Activated effector memory CD4-positive, alpha-beta T cell treated with anti-CD3 and anti-CD28 coated beads, Interleukin-2, amount 50 U/mL, for 16 hours (primary cell): ENCODE measurements around the gene AGTRAP.
A peak's percentile ranks its signal among the peaks of the same experiment; 100 is the strongest.

Experiments
- DNase-seq: peaks from one replicate; pipeline ENCODE4 v3.0.0-alpha.2; 2020

The AGTRAP gene, protein sequence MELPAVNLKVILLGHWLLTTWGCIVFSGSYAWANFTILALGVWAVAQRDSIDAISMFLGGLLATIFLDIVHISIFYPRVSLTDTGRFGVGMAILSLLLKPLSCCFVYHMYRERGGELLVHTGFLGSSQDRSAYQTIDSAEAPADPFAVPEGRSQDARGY

DNA sequence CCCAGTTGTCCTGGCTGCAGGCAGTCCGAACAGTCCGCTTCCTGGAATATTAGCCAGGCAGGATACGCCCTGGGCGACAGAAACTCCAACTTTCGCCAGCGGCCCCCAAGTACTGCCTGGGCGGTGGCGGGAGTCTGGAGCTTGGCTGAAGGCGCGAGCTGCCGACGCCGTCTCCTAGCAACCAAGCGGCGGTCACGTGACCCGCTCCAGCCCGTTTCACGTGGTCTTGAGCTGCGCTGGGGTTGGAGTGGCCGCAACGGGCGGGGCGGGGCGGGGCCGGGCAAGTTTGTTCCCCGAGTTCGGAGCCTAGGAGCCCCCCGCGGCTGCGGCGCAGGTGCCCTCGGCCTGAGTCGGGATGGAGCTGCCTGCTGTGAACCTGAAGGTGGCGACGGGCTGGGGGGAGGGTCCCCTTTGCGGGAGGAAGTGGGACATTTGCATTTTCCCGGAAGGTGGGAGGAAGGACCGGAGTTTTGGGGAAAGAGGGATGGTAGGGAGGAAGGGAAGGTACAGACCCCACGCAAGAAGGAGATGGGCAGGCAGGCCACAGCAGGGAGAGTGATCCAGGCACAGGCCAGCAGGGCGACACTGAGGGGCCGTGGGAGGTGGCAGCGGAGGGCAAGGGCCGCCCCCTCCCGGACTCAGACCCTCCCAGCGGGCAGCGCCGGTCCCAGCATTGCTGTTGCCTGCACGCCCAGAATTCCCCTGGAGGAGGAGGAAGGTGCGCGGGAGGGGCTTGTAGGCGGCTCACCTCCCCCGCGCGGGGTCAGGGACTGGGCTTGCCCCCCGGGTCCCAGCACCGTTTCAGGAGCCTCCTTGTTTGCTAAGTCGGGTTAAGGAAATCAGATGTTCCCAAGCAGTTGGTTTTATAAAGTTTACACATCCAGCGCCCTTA lies at the start of gene AGTRAP:
Gene AGTRAP, plus strand, starts transcription at position 283 of the 892 bp plus-strand sequence. Its CDS starts 73 bp downstream, at position 356.
- DNase-seq: peak; percentile 95

DNA sequence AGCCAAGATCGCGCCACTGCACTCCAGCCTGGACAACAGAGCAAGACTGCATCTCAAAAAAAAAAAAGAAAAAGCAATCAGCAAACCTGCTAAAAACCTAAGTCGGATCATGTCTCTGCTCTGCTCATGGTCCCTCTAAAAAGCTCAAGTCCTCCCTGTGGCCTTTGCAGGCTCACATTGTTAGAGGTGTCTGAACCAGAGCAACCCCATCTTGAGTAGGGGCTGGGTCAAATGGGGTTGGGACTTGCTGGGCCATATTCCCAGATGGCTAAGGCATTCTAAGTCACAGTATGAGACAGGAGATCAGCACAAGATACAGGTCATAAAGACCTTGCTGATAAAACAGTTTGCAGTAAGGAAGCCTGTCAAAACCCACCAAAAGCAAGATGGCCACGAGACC lies 47.4 kb upstream of the AGTRAP start:
- DNase-seq: no peak

DNA sequence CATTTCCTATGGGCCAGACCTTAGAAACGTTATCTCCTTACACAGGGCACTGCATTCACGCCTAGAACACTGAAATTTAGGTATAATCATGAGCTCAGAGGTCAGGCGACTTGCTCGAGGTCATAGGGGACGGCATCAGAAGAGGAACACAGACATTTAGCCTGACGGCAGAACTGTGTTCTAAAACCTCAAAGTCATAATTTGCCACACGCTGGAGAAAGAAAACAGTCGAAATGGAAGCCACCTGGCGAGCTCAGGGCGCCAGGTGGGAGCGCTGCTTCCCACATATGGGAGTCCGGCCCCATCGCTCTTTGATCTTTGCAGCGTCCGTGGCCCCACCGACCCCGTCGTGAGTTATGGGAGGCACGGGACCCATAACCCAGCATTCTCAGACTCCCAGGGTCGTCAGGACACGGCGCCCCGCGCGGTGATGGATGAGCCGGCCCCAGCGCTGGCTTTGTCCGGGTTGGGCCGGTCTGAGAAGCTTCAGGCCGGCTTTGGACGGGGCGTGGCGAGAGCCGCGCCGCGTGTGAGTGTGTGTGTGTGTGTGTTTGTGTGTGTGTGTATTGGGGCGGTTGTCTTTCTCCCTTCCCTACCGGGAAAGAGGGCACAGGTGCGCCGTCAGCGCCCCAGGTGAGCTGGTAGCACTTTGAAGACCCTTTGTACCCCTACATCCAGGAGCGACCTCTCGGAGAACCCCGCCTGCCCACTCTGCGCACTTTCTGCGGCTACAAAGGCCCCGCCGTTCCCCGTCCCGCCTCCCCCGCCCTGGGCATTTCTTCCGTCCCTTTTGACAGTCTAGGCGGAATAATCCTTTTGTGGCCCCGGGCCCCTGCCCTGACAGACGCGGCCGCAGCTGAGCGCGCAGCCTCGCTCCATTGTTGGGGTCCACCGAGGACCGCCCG lies 45.3 kb upstream of the AGTRAP start:
- DNase-seq: no peak

DNA sequence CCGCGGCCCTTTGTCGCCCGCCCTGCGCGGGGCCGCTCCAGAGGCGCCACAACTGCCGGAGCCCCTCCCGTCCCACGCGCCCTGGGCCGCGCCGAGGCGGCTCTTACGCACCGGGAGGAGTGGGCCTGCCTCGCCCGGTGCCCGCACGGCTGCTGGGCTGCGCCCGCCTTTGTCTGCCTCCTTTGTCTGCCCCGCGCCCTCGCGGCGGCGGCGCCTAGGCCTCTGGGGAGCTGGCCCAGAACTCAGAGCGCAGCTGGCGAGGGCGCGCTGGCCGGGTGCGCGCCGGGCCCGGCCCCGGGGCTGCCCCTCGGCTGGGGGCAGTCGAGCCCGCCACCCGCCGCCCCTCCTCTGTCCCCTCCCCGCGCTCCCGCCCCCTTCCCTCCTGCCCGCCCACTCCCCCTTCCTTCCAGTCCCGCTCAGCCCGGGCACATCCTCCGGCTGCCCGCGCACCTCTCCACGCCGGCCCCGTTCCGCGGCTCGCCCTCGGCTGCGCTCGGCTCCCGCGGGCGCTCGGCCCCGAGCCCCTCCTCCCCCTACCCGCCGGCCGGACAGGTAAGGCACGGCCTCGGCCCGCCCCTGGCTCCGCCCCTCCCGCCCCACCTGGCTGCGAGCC lies 44.5 kb upstream of the AGTRAP start, which contains the start of gene DRAXIN:
Gene DRAXIN, plus strand, starts transcription at position 409 of the 613 bp plus-strand sequence. CDS start 14,549 bp downstream, outside the sequence.
- DNase-seq: no peak

DNA sequence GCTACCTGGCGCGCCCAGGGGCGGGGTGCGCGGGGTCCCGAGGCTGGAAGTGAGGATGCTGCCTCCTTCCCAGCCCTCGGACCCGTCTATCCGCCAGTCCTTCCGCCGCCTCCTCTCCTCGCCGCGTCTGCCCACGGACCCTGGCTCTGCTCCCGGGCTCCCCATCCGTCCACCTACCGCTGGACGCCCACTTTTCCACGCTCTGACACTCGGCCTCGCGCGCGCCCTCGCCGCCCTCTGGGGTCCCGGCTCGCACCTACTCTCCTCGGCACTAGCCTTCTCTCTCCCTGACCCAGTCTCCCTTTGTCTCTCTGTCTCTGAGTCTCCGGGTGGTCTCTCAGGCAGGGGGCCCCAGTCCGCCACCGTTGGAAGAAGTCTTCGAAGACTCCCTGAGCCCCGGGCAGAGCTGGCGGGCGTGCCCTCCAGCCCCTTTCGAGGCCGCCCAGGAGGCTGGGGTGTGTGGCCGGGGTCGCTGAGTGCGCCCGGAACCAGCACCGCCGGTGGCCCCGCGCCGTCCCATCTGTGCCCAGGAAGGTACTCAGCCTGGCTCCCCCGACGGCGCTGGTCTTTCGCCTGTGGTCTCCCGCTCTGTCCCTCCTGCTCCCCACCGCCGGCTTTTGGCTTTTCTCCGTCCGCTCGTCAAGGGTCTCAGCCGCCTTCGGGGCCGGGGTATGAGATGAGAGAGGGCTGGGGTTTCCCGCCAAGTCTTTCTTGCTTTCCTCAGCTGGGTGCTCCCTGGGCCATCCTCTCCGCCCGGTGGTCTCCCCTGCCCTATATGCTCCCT lies 43.8 kb upstream of the AGTRAP start:
- no peak for DNase-seq

DNA sequence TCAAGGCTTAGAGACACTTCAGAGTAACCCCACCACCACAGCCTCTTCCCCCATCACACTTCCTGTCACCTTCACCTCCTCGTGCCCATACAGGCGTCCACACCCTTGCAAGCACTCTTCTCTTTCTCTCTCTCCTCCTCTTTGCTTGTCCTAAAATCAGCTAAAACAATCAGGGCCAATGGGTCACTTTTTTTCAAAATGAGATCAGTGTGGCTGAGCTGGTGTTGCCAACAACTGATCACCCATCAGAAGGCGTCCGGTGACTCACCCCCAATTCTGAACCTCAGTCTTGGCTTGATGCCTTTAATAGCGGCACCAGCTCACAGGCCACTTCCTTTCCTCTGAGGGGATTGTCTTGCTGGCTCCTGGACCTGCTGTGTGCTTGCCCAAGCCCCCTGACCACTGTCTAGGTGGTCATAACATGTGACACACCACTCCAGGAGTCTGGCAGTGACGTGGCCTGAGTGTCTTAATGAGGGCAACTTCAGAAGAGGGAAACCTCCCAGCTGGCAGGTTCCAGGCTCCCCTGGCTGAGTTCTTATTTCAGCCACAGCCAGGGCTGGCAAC lies 42.8 kb upstream of the AGTRAP start:
- DNase-seq: peak; percentile 72

DNA sequence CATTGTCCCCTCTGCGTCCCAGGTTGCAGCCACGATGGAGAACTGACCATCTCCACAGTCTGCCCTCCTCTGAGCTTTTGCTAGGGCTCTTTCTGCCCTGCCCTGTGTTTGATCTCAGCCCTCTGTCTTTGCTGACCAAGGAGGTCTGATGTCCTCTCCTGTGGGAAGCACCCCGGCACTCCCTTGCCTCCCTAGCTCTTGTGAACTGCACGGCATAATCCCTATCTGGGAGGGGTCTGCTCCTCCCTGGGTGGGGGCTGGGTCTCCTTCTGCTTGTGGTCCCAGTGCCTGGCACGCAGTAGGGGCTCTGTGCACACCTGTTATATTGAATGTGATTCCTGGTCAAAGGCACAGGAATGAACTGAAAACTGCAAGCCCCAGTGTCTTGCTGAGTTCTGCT lies 42.0 kb upstream of the AGTRAP start:
- DNase-seq: no peak

DNA sequence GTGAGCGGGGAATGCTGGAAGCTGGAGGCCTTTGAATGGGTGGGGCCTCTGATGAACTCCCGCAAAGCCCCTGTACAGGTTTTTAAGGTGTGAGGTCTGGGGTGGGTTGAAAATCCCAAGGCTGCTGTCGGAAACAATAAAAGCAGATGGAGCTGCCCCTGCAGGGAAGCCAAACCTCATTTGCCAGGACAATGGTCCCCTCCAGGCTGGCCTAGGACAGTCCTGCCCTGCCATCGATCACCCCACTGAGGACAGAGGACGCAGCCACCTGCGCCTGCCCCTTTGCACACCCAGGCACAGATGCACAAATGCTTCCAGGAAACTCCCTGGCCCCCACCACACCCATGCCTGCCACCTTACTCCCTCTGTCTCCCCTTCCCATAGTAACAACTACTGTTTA lies 40.1 kb upstream of the AGTRAP start:
- no peak for DNase-seq

DNA sequence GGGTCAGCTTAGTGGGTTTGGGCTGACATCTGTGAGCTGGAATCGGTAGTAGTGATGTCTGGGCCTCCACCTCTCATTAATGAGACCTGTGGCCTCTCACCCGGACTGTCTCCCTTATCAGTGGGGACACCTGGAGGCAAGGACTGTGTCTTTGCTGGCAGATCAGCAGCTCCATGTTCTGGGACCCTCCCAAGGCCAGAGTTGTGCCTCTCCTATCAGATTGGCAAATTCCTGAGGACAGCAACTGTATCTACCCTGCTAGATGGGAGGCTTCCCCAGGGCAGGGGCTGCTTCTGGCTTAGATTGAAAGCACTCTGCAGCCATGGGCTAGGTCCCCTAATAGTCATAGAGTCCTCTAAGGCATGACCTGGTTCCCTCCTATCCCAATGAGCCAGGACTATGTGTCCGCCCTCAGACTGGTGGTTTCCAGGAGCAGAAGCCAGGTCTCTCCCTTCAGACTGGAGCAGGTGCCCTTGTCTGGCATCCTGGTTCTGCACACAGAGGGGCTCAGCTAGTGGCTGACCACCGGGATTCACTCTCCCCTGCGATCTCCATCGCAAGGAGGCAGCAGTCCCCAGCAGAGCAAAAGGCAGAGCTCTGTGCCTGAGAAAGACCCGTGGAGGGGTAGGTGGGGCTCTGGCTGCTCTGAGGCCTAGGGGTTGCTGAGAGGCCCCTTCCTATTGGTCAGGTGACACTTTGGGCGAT lies 38.6 kb upstream of the AGTRAP start:
- DNase-seq: no peak

DNA sequence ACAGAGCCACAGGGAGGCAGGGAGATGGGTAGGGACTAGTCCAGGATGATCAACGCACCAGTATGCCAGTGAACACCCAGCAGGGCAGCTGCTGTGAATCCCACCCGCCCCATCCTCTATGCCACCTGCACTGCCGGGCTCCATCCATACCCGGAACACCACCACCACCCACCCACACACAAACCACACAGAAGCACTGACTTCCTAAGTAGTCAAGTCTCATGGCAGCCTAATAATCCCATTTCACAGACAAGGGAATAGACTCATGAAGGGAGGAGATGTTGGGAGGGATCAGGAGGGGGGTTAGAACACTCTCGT lies 38.1 kb upstream of the AGTRAP start:
- DNase-seq: no peak

DNA sequence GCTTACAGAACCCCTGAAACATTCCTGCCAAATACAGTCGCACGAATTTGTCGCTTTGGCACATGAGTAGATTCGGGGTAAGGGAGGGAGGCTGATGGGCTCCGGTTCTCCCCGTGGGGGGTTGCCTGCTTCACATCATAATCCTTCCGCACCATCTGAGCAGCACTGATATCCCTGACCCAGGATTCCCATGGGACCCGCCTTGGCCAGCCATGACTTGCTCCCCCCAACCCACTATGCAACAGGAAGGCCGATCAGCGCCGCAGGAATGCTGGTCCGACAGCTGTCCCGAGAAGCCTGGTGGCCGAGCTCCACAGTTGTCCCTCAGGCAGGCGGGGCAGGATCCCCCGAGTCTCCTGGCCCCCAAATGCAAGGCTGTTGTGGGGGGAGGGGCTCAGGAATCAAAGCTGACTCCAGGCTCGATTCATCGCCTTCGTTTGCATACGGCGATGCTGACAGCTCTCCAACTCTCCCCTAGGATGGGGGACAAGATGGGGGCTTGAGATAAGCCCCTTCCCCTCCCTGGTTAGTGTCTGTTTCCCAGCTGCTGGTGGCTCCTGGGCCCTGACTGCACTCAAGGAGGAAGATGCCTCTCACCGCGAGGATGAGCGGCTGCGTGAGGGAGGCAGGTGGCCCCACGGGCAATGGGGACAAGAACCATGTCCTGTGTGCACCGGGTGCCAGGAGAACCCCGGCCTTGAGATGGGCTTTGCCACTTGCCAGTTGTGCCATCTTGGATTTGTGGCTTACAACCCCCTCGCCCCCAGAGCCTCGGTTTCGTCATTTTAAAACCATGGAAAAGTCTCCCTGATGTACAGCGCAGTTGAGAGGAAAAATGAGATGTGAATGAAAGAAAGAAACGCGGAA lies 35.1 kb upstream of the AGTRAP start:
- no peak for DNase-seq

DNA sequence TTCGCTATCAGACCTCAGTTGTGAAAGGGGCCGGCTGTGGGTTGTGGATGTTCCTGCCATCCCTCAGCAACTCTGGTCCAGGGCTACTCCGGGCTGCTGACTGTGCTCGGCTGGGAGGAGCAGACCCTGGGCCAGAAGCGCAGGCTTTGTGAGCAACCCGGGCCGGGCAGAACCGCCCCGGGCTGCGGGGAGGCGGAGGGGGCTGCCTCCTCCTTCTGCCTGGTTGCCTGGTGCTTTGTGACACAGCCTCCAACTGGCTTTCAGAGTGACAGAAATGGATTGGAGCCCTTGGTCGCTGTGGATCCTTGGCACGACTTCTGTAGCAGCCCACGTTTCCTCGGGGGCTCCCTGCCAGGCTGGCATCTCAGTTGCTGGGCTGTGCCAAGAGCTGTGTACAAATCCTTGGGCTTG lies 34.4 kb upstream of the AGTRAP start:
- no peak for DNase-seq

DNA sequence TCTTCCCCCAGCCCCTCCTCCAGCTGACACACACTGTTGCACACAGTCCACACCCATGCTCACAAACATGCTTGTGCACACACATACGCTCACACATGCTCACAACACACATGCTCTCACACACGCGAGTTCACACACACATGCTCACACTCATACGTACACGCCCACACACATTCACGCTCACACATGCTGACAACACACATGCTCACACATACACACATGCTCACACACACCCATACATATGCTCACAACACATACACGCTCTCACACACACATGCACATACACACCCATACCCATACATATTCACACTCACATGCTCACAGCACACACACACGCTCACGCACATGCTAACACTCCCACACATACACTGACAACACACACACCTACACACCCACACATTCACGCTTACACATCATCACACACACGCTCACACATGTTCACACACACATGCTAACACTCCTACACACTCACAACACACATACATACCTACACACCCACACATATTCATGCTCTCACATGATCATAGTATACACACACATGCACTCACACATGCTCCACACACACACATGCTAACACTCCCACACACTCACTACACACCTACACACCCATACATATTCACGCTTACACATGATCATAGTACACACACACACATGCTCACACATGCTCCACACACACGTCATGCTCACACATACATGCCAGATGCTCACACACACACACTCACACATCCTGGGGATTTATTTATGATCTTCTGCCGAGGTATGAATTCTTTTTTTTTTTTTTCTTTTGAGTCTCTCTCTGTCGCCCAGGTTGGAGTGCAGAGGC lies 33.7 kb upstream of the AGTRAP start:
- no peak for DNase-seq

DNA sequence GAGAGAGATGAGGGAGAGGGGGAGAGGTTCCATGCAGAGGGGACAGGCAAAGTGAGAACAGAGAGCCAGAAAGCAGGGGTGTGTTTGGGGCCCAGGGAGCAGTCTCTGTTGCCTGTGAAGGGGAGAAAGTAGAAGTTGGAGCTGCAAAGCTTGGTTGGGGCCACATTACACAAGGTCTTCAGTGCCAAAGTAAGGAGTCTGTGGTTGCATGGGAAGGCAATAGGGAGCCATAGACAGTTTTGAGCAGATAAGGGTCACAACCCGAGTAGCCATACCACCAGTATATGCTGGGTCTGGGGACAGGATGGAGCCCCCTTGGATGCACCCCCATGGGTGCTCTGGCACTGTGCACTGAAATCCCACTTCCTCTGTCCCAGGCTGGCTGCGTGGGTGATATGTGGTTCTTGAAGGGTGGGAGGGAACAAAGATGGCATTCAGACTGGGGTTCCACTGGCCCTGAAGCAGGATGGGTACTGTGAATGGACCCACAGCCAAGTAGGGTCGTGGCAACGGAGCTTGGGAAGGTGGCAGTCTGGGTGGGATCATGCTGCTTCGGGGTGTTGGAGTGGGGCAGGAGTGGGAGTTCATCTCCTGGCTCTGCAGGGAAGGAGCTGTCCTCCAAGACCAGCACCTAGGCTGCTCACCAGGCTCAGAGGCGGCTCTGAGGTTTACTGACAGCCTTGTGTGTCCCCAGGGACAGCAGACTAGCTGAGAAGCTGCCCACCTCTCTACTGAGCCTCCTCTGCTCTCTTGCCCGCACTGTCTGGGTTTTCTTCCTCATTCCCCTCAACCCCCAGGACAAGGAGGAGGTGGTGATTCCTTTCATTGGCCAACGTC lies 32.4 kb upstream of the AGTRAP start:
- no peak for DNase-seq

DNA sequence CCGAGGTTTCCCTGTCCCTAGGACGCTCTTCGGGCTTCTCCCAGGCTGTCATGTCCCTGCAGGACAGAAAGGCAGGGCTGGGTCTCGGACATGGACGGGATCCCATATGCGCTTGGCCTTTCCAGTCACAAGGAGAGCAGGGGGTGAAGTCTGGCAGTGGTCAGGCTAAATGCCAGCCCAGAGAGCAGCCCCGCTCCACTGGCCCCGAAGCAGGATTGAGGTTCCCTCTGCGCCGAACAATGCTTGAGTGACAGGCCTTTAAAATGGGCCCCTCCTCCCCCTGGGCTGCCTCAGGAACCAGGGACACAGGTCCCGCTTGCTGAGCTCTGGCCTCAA lies 31.8 kb upstream of the AGTRAP start:
- no peak for DNase-seq

DNA sequence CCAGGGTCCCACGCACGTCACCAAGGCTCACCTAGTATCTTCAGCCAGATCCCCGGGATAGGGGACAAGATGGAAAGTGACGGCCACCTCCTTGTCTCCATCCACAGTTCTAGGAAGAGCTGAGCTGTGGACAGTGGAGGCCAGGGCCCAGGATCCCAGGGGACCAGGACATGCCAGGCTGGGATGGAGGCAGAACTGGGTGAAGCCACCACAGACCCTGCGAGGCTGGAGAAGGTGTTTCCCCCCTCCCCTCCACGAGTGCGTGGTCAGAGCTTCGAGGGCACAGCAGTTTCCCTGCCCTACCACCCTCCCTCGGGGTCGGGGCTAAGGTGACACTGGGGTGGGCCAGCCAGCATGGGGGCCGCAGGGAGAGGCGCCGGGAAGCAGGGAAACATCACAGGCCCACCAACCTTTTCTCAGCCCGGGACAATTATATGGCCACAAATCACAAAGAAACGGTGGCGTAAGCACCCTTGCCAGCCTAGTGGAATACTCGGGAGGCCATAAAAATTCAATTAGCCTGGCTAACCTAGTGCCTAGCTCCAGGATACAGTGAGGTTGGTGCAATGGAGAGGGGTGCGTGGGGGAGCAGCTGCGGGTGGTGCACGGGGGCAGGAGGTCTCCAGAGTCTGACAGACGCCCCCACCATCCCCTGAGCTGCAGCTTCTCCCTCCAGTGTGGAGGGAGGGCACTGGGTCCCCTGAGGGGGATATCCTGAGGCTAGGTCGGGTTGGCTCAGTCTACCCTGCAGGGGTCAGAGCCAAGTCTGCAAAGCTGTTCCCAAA lies 31.1 kb upstream of the AGTRAP start:
- no peak for DNase-seq

DNA sequence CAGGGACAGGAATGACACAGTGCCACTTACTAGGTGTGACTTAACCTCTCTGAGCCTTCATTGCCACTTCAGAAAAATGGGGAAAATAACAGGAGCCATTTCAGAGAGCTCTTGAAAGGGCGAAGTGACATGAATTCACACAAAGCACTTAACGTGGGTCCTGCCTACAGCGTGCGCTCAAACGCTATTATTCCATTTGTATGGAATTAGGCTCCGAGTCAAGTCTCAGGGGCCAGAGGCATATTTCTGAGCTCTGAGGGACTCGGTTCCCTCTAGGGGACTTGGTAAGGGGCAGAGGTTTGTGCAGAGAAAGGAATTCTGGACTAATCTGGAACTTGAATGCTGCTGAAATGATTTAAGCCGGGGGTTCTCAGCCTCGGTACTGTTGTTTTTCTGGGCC lies 30.3 kb upstream of the AGTRAP start:
- no peak for DNase-seq

DNA sequence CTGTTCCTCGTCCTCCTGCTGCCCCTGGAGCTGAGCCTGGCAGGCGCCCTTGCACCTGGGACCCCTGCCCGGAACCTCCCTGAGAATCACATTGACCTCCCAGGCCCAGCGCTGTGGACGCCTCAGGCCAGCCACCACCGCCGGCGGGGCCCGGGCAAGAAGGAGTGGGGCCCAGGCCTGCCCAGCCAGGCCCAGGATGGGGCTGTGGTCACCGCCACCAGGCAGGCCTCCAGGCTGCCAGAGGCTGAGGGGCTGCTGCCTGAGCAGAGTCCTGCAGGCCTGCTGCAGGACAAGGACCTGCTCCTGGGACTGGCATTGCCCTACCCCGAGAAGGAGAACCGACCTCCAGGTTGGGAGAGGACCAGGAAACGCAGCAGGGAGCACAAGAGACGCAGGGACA lies 29.6 kb upstream of the AGTRAP start:
- DNase-seq: no peak
